LNCAP (cell line): ENCODE results near the gene ZIC2.

Experiments
- TF ChIP-seq, protein P1 (sequence below): fragments of 450-650 bp; IDR thresholded peaks from 2 replicates; pipeline ENCODE4 v1.5.1; 2017; ENCODE audit warnings: mild to moderate bottlenecking

The ZIC2 gene

DNA sequence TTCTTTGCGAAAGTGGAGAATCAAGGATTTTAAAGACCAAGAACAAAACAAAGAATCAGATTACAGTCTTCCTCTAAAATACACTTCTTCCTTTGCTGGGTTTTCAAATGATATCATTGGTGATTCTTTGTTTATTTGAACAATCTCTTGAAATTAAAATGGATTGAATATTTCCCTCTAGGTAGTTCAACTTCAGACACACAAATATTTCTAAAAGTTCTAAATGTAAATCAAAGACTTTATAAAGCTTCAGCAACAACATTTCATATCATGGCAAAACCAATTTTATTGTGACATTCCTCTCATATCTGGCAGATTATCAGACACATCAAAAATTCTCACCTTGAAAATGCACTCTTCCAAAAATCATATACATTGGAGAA lies 13.0 kb downstream of the ZIC2 start:
- TF ChIP-seq, protein P1, sequence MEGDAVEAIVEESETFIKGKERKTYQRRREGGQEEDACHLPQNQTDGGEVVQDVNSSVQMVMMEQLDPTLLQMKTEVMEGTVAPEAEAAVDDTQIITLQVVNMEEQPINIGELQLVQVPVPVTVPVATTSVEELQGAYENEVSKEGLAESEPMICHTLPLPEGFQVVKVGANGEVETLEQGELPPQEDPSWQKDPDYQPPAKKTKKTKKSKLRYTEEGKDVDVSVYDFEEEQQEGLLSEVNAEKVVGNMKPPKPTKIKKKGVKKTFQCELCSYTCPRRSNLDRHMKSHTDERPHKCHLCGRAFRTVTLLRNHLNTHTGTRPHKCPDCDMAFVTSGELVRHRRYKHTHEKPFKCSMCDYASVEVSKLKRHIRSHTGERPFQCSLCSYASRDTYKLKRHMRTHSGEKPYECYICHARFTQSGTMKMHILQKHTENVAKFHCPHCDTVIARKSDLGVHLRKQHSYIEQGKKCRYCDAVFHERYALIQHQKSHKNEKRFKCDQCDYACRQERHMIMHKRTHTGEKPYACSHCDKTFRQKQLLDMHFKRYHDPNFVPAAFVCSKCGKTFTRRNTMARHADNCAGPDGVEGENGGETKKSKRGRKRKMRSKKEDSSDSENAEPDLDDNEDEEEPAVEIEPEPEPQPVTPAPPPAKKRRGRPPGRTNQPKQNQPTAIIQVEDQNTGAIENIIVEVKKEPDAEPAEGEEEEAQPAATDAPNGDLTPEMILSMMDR: no peak

DNA sequence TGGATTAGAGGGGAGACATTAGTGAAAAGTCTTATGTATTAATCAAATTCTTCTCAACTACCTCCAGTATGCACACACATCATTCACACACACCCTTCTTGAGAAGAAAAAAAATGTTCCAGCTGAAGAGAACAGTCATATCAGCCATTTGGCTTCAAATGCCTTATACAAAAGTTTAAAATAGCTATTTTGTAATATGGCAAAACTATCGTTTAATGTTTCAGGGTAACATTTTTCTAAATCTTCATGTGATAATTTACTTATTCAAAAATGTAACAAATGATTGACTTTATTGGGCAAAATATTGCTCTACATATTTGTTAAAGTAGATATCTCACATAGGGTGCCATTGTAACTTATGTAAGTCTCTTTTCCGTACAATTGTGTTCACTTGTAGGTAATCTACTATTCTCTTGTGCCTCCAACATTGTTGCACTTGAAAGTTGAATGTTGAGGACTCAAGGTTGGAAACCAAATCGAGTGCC lies 13.6 kb downstream of the ZIC2 start:
- TF ChIP-seq, protein P1: no peak

DNA sequence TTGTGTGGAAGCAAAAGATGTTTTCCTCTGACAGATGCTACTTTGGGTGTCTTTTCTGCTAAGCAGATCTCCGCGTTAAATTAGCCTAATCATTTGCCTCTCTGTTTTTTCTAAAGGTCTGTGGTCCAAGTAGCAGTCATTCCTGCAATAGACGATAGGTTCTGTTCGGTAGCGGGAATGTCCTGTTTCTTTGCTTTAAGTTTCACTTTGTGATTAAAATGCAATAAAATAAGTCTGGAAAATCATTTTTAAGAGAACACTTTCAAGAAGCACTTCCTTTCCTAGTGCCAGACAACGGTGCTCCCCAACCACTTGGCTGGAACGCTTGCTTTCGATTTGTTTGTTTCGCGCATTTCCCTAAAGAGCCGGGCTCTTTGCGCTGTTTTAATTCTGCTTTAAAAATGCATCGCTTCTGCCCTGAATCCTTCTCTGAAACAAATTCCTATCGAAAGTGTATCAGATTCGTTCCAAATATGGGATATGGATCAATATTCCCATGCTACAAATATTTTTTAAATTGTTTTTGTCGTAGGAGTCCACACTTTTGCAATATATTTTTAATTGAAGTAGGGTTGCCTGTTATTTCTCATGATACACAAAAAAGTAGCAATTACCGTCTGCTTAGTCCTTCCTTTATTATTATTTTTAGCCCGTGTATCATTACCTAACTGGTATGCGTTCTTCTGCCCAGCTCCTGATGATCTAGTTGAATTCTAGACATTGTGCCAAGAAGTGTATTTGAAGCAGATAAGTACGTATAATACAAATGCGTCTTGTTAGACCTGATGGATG lies 14.2 kb downstream of the ZIC2 start:
- TF ChIP-seq, protein P1: no peak

DNA sequence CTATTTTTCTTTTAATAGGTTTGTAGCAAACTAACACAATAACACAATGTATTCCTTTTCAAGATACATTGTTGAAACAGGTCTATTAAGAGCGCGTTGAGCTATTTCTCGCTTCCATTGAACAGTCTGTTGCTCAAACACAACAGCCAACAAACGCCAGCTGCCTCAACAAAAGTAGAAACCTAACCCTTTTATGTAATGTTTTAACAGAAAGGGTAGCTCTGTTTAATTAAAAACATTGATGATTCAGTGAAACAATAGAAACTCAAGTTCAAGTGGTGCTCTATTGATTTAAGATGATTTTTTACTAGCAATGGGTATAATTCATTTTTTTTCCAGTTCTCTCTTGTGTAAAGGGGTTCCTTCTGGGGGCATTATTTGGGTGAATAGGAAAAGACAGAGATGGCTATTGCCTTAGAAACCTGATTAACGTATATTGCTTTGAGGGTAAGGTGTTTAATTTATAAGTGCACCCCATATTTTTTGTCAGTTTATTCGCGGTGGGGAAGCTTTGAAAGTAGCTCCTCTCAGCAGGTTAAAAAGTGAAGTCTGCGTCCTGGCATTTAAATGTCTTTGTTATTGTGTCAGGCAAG lies 14.9 kb downstream of the ZIC2 start:
- TF ChIP-seq, protein P1: no peak

DNA sequence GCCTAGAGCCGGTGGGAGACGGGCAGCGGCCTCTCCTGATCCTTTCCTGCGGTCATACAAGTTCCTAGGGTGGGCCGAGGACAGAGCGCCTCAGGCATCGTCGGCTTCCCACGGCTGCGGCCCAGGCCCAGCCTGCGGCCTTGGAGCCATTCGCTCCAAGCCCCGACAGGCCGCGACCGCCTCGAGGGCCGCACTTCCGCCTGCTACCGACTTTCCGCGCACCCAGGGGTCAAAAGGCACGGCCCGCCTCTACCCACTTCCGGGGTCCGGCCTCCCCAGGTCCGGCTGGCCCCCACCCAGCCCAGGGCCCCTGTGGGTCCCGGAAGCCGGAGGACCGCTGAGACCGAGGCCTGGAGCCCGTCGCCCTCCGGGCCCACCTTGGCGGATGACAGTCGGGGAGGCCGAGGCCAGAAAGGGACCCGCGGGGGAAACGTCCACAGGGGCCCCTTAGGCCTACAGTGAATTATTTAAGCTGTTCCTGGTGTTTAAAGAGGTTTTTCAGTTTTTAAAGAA lies 16.2 kb downstream of the ZIC2 start:
- TF ChIP-seq, protein P1: no peak

DNA sequence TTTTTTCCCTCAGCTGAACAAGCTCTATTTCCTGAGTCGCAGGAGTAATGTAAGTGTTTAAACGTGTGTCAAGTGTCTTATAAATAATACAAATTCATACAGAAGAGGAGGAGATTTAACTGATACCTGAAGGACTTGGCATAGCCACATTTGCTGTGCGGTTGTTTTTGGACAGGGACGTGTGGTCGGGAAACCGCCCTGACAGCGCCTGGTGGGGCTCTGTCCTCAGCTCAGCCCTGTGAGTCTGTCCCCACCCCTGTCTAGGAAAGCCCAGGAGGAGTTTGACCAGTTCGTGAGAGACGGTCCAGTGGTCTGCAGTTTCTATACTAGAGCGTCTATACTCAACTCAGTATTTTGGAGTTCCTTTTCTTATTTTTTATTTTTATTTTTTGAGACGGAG lies 16.7 kb downstream of the ZIC2 start:
- TF ChIP-seq, protein P1: no peak

DNA sequence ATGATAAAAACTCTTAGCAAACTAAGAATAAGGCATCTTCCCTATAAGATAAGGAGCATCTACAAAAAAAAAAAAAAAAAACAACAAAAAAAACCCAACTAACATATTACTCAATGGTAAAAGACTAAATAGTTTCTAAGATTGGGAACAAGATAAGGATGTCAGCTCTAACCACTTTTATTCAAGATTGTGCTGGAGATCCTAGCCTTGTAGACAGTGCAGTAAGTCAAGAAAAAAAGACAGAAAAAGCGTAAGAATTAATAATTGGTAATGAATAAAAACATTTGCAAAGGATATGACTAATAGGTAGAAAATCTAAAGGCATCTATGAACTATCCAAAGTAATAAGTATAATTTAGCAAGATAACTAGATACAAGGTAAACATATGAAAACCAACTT lies 33.0 kb downstream of the ZIC2 start:
- TF ChIP-seq, protein P1: no peak
